Naive thymus-derived CD4-positive, alpha-beta T cell (primary cell): ENCODE measurements around the gene FRG1. TPM values are rescaled to one million over a fixed set of nuclear protein-coding genes. Genes with fewer than 3 reads are reported as not detected.
"Not testable (repeated sequence)": the region's sequence is repeated elsewhere in the genome, so short reads cannot be mapped to it uniquely, and the experiment has no call there.

Experiments used
- ATAC-seq: fragments of 150-1000 bp; cut with Tn5 transposase; 2 replicates; pipeline ENCODE4 v1.10.0; 2021; ENCODE audit warnings: mild to moderate bottlenecking, moderate library complexity
- CTCF ChIA-PET: fragments of 350-600 bp; sonication (Branson Sonifier 250); formaldehyde crosslinking; loops from one replicate; lab custom pipeline; 2021; ENCODE audit warnings: antibody characterized with exemption; lab: Charles Lee
- POLR2A ChIA-PET: fragments of 350-600 bp; sonication (Branson Sonifier 250); formaldehyde crosslinking; loops from one replicate; lab custom pipeline; 2021; ENCODE audit warnings: antibody characterized with exemption, inconsistent platforms; lab: Charles Lee
- DNase-seq, 9 donors: peaks; one replicate each; pipeline versions ENCODE4 v3.0.0 to v3.0.0-alpha.2; 2020 to 2022; ENCODE audit warnings: mixed read lengths in 1 of 9
- H3K27ac ChIP-seq: one replicate; pipeline ENCODE4 v1.7.0; 2013; ENCODE audit warnings: mild to moderate bottlenecking, low read depth, low read length, moderate library complexity
- H3K27me3 ChIP-seq, 2 donors: one replicate each; pipeline ENCODE4 v1.7.0; 2013; ENCODE audit warnings: low read length in 2 of 2, mild to moderate bottlenecking in 2 of 2, moderate library complexity in 2 of 2; ENCODE audit not compliant: control insufficient read depth in 2 of 2, insufficient read depth in 2 of 2
- H3K36me3 ChIP-seq, 3 experiments: 1 replicate in 2 of 3; 2 replicates in 1 of 3; pipeline ENCODE4 v1.7.0; 2013; ENCODE audit warnings: low read length in 3 of 3, mild to moderate bottlenecking in 3 of 3, moderate library complexity in 1 of 3; ENCODE audit not compliant: insufficient read depth in 3 of 3, control insufficient read depth in 2 of 3
- H3K4me1 ChIP-seq, 2 donors: one replicate each; pipeline ENCODE4 v1.7.0; 2013; ENCODE audit warnings: low read length in 2 of 2, mild to moderate bottlenecking in 2 of 2, moderate library complexity in 1 of 2; ENCODE audit not compliant: control insufficient read depth in 2 of 2, insufficient read depth in 2 of 2
- H3K4me3 ChIP-seq: 2 replicates; pipeline ENCODE4 v1.7.0; 2013; ENCODE audit warnings: mild to moderate bottlenecking, low read length
- H3K9me3 ChIP-seq, 3 experiments: 1 replicate in 2 of 3; 2 replicates in 1 of 3; pipeline ENCODE4 v1.7.0; 2013; ENCODE audit warnings: low read length in 3 of 3; ENCODE audit not compliant: control insufficient read depth in 2 of 3
- H3K27ac Mint-ChIP-seq, 9 donors: one replicate each; pipeline ENCODE4 v1.8.0; 2020 to 2022; ENCODE audit warnings: mixed read lengths in 9 of 9, mild to moderate bottlenecking in 8 of 9, moderate library complexity in 5 of 9, inconsistent platforms in 2 of 9
- H3K27me3 Mint-ChIP-seq, 5 donors: one replicate each; pipeline ENCODE4 v1.8.0; 2021 to 2022; ENCODE audit warnings: mixed read lengths in 5 of 5, mild to moderate bottlenecking in 1 of 5
- H3K36me3 Mint-ChIP-seq, 5 donors: one replicate each; pipeline ENCODE4 v1.8.0; 2020 to 2022; ENCODE audit warnings: mixed read lengths in 5 of 5, mild to moderate bottlenecking in 3 of 5, inconsistent platforms in 1 of 5
- H3K4me1 Mint-ChIP-seq, 7 donors: one replicate each; pipeline ENCODE4 v1.8.0; 2020 to 2022; ENCODE audit warnings: mixed read lengths in 7 of 7, mild to moderate bottlenecking in 3 of 7, inconsistent platforms in 1 of 7
- H3K4me3 Mint-ChIP-seq, 10 donors: one replicate each; pipeline ENCODE4 v1.8.0; 2020 to 2022; ENCODE audit warnings: mild to moderate bottlenecking in 10 of 10, mixed read lengths in 10 of 10, moderate library complexity in 6 of 10, inconsistent platforms in 2 of 10
- H3K9me3 Mint-ChIP-seq, 11 donors: one replicate each; pipeline ENCODE4 v1.8.0; 2020 to 2022; ENCODE audit warnings: mixed read lengths in 11 of 11, mild to moderate bottlenecking in 4 of 11, inconsistent platforms in 1 of 11, moderate library complexity in 1 of 11
- intact Hi-C, 2 donors: fragments of 100-400 bp; cut with micrococcal nuclease; formaldehyde crosslinking; loops; one replicate each; pipeline ENCODE4 v1.15.1; 2023
- polyA plus RNA-seq, 2 donors: library from polyadenylated mRNA; unstranded; fragments of 300-500 nt; fragmentation: Illumina TruSeq; gene quantifications; one replicate each; pipeline ENCODE4 v1.2.3, GENCODE V29; 2021
- total RNA-seq, 6 experiments: library from RNA in 5 of 6; stranded (reverse) in 5 of 6; gene quantifications; 1 replicate in 5 of 6; 2 replicates in 1 of 6; pipeline ENCODE4 v1.2.3 and lab custom pipeline; 2021 to 2026

FRG1 gene
- total and polyA plus RNA-seq, 7 experiments from 2014 or later: 45.0 to 75.0 (median 55.1) TPM

DNA sequence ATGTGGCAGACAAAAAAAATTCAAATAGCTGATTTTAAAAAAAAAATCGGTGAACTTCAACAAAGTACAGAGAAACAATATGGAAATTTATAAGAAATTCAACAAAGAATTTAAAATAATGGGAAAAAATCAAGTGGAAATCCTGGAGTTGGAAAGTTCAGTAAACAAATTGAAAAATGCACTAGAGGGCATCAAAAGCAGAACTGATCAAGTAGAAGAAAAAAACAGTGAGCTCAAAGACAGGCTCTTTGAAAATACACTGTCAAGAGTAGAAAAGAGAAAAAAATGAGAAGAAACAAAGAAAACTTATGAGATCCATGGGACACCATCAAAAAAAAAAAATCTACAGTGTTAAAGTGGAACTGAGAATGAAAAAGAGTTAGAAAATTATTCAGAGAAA lies 19.6 kb upstream of the FRG1 start:
- Mint-ChIP-seq H3K4me1 (peaks cover 0 to 2% (median 0%) of the 10 kb centered on the region in 7 donors), H3K27ac (no peak overlapping the region), H3K27me3 (no peaks in the 10 kb centered on the region), H3K9me3 (peaks cover 4 to 50% (median 30%) of the 10 kb centered on the region in 11 donors), H3K4me3 (no peak overlapping the region), H3K36me3 (peaks cover 11 to 61% (median 49%) of the 10 kb centered on the region in 5 donors)
- H3K36me3 ChIP-seq: no peaks in the 10 kb centered on the region
- H3K27ac ChIP-seq: no peak overlapping the region
- no peaks in the 10 kb centered on the region for H3K27me3 ChIP-seq
- ChIA-PET POLR2A (no interaction called here), CTCF (no interaction called here)
- DNase-seq: no peak
- peaks cover 0 to 13% (median 5%) of the 10 kb centered on the region in 3 experiments for H3K9me3 ChIP-seq
- no peak for ATAC-seq
- intact Hi-C loops: no loop called here
- H3K4me1 ChIP-seq: no peaks in the 10 kb centered on the region
- no peak overlapping the region for H3K4me3 ChIP-seq

DNA sequence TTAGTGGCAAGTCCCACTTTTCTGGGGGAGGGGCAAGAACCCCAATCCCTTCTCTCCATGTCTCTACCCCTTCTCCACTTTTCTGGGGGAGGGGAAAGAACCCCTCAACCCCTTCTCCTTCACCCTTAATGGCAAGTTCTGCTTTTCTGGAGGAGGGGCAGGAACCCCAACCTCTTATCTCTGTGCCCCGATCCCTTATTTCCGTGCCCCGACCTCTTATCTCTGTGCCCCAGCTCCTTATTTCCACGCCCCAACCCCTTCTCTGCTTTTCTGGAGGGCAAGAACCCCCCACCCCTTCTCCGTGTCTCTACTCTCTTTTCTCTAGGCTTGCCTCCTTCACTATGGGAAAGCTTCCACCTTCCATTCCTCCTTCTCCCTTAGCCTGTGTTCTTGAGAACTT lies 13.9 kb upstream of the FRG1 start:
- H3K36me3 ChIP-seq, H3K27me3 Mint-ChIP-seq, H3K27ac ChIP-seq, H3K9me3 ChIP-seq, H3K4me1 ChIP-seq, H3K27me3 ChIP-seq, POLR2A ChIA-PET, H3K4me3 ChIP-seq, H3K4me3 Mint-ChIP-seq, intact Hi-C loops, H3K4me1 Mint-ChIP-seq, H3K27ac Mint-ChIP-seq, CTCF ChIA-PET, ATAC-seq, DNase-seq: not testable (repeated sequence)
- peaks cover 6 to 26% (median 16%) of the 10 kb centered on the region in 11 donors for H3K9me3 Mint-ChIP-seq
- peaks cover 5 to 67% (median 62%) of the 10 kb centered on the region in 5 donors for H3K36me3 Mint-ChIP-seq

DNA sequence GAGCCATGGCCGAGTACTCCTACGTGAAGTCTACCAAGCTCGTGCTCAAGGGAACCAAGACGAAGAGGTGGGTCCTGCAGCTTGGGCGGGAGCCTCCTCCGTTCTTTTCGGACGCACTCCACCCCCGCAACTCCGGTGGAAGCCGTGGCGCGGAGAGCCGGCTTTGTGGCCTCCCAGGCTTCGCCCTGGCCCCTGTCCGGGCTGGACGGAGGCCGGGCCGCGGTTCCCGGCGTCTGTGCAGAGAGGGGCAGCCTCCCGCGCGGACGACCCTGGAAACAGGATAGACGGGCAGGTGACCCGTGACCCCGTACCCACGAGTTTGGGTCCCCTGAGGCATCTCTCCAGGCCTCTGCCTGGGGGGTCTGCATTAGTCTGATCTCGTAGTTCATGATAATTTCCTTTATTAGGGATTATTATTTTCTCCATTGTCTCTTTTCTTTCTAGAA lies 356 bp downstream of the FRG1 start:
- no peak for ATAC-seq

DNA sequence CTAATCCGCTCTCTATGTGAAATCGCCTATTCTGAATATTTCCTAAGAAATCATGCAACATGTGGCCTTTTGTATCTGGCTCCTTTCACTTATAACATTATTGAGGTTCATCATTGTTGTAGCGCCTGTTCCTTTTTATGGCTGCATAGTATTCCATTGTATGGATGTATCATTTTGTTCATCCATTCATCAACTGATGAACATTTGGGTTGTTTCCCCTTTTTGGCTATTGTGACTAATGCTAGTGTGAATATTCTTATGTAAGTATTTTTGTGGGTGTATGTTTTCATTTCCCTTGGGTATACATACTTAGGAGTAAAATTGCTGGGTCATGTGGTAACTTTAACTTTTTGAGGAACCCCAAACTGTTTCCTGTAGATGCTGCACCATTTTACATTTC lies 1.7 kb downstream of the FRG1 start:
- peaks cover 24 to 25% of the 10 kb centered on the region in 2 donors for H3K4me1 ChIP-seq
- intact Hi-C loops, H3K36me3 ChIP-seq, H3K27me3 Mint-ChIP-seq, POLR2A ChIA-PET, ATAC-seq, CTCF ChIA-PET, DNase-seq, H3K9me3 ChIP-seq, H3K27ac ChIP-seq, H3K27me3 ChIP-seq: not testable (repeated sequence)
- peak overlapping the region; percentile 69 to 94 (median 82) for H3K4me3 Mint-ChIP-seq
- H3K36me3 Mint-ChIP-seq: peaks cover 7 to 56% (median 45%) of the 10 kb centered on the region in 5 donors
- H3K4me1 Mint-ChIP-seq: peaks cover 44 to 84% (median 72%) of the 10 kb centered on the region in 7 donors
- H3K4me3 ChIP-seq: peak overlapping the region; percentile 12
- peaks cover 4 to 33% (median 12%) of the 10 kb centered on the region in 11 donors for H3K9me3 Mint-ChIP-seq
- H3K27ac Mint-ChIP-seq: peak overlapping the region in 8 of 9 donors; percentile 22 to 95 (median 70)

More for the DNA sequence above, 356 bp downstream of the FRG1 start:
- ChIA-PET CTCF (no interaction called here), POLR2A (interaction anchor here (1.2 kb wide), 1 partner anchor 9 kb away, joined by 3 read pairs; no protein-coding TSS in a partner anchor)
- peaks cover 36 to 70% (median 58%) of the 10 kb centered on the region in 7 donors for H3K4me1 Mint-ChIP-seq
- peak overlapping the region; percentile 86 to 98 (median 95) for H3K4me3 Mint-ChIP-seq
- H3K27me3 Mint-ChIP-seq: peaks cover 0 to 2% (median 0%) of the 10 kb centered on the region in 5 donors
- no peaks in the 10 kb centered on the region for H3K27me3 ChIP-seq
- peak overlapping the region; percentile 86 to 98 (median 97) for H3K27ac Mint-ChIP-seq
- DNase-seq: peak in 1 of 9 donors; percentile 33
- intact Hi-C loops: no loop called here
- H3K36me3 ChIP-seq: peaks cover 0 to 3% (median 0%) of the 10 kb centered on the region in 3 experiments
- H3K27ac ChIP-seq: peak overlapping the region; percentile 90
- H3K9me3 Mint-ChIP-seq: peaks cover 4 to 39% (median 13%) of the 10 kb centered on the region in 11 donors
- peak overlapping the region; percentile 97 for H3K4me3 ChIP-seq
- H3K36me3 Mint-ChIP-seq: peaks cover 12 to 55% (median 42%) of the 10 kb centered on the region in 5 donors
- peaks cover 24 to 25% of the 10 kb centered on the region in 2 donors for H3K4me1 ChIP-seq
- H3K9me3 ChIP-seq: no peaks in the 10 kb centered on the region

DNA sequence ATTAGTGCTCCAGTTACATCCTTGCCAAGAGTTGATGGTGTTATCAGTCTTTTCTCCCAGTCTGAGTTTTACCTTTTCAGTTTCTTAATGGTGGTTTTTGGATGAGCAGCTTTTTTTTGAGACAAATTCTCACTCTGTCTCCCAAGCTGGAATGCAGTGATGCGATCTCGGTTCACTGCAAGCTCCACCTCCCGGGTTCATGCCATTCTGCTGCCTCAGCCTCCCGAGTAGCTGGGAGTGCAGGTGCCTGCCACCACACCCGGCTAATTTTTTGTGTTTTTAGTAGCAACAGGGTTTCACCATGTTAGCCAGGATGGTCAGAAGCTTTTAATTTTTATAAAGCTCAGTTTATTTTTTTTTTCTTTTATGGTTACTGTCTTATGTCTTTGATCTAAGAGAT lies 3.4 kb downstream of the FRG1 start:
- H3K27ac ChIP-seq, H3K36me3 ChIP-seq, ATAC-seq, POLR2A ChIA-PET, intact Hi-C loops, CTCF ChIA-PET, H3K27me3 ChIP-seq, H3K9me3 ChIP-seq, DNase-seq, H3K4me3 ChIP-seq, H3K27me3 Mint-ChIP-seq: not testable (repeated sequence)
- H3K4me1 ChIP-seq: peaks cover 24 to 25% of the 10 kb centered on the region in 2 donors
- Mint-ChIP-seq H3K27ac (peak overlapping the region in 2 of 9 donors; percentile 20 to 71), H3K36me3 (peaks cover 5 to 62% (median 53%) of the 10 kb centered on the region in 5 donors), H3K4me3 (peak overlapping the region in 8 of 10 donors; percentile 14 to 89 (median 43)), H3K4me1 (peaks cover 53 to 95% (median 89%) of the 10 kb centered on the region in 7 donors), H3K9me3 (peaks cover 4 to 18% (median 9%) of the 10 kb centered on the region in 11 donors)

DNA sequence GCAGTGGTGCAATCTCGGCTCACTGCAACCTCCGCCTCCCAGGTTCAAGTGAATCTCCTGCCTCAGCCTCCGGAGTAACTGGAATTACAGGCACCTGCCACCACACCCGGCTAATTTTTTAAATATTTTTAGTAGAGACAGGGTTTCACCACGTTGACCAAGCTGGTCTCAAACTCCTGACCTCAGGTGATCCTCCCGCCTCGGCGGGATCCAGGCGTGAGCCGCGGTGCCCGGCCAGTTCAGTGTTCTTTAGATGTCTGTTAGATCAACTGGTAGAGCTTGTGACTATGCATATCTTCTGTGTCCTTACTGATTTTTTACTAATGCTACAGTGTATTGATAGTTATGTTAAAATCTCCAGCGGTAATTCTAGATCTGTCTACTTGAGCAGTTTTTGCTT lies 6.2 kb downstream of the FRG1 start:
- ATAC-seq, H3K27ac ChIP-seq, DNase-seq, H3K4me3 ChIP-seq, H3K27me3 ChIP-seq, CTCF ChIA-PET, intact Hi-C loops, H3K27ac Mint-ChIP-seq, H3K9me3 ChIP-seq, H3K27me3 Mint-ChIP-seq, POLR2A ChIA-PET, H3K36me3 ChIP-seq, H3K9me3 Mint-ChIP-seq: not testable (repeated sequence)
- H3K4me1 Mint-ChIP-seq: peaks cover 50 to 84% (median 80%) of the 10 kb centered on the region in 7 donors
- peaks cover 4 to 75% (median 54%) of the 10 kb centered on the region in 5 donors for H3K36me3 Mint-ChIP-seq
- peaks cover 19% of the 10 kb centered on the region in 2 donors for H3K4me1 ChIP-seq
- H3K4me3 Mint-ChIP-seq: peak overlapping the region in 5 of 10 donors; percentile 12 to 87 (median 34)

DNA sequence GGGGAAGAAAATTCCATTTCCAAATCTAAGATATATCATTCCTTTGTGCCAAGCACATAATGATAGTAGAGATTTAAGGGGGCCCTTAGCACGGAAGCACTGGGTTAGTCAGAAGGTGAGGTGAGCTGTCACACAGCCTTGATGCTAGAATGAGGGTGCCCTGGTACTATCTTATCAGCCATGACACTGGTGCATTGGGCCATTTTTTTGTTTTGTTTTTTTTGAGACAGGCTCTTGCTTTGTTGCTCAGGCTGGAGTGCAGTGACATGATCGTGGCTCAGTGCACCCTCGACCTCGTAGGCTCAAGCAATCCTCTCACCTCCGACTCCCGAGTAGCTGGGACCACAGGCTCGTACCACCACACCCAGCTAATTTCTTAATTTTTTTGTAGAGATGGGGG lies 7.8 kb downstream of the FRG1 start:
- H3K27ac ChIP-seq, CTCF ChIA-PET, H3K4me3 Mint-ChIP-seq, H3K27ac Mint-ChIP-seq, H3K9me3 Mint-ChIP-seq, intact Hi-C loops, H3K9me3 ChIP-seq, DNase-seq, H3K36me3 ChIP-seq, ATAC-seq, POLR2A ChIA-PET, H3K27me3 ChIP-seq, H3K4me3 ChIP-seq, H3K27me3 Mint-ChIP-seq: not testable (repeated sequence)
- Mint-ChIP-seq H3K36me3 (peaks cover 4 to 72% (median 48%) of the 10 kb centered on the region in 5 donors), H3K4me1 (peaks cover 37 to 68% (median 65%) of the 10 kb centered on the region in 7 donors)
- peaks cover 8 to 14% of the 10 kb centered on the region in 2 donors for H3K4me1 ChIP-seq
